ENCODE data around the gene SEZ6L.

- TF ChIP-seq CTCF (conservative IDR thresholded peaks at IDR 0.05 in 1 of 2, IDR thresholded peaks at IDR 0.05 in 1 of 2; ENCODE audit: extremely low read depth in 1 of 2, insufficient read depth in 1 of 2, low read depth in 1 of 2, low read length in 2 of 2) (no peak), EZH2 (IDR thresholded peaks at IDR 0.05; ENCODE audit: borderline replicate concordance, low read length) (no peak)
Observed at GRCh38 chr22:26345496-26345895, 176.2 kb downstream of the SEZ6L start.
